ENCODE data around the gene INO80E. TPM values are rescaled to one million over a fixed set of nuclear protein-coding genes. Genes with fewer than 3 reads are reported as not detected.

INO80E gene
- total RNA-seq, 1 donor = 21.8 TPM

Other genes starting within 250 kb of the INO80E start
- not detected for gene ZG16, start 218.0 kb upstream of the INO80E start, total RNA-seq
- gene KIF22, start 205.5 kb upstream of the INO80E start, total RNA-seq = 73.8 TPM
- gene MAZ, start 189.7 kb upstream of the INO80E start, total RNA-seq = 711 TPM
- 0.27 TPM for gene PRRT2, start 184.0 kb upstream of the INO80E start, total RNA-seq
- 24.5 TPM for gene PAGR1, start 180.1 kb upstream of the INO80E start, total RNA-seq
- gene MVP, start 175.8 kb upstream of the INO80E start, total RNA-seq = 118 TPM
- 106 TPM for gene CDIPT, start 133.0 kb upstream of the INO80E start, total RNA-seq
- gene SEZ6L2, start 96.7 kb upstream of the INO80E start, total RNA-seq = 1.3 TPM
- gene ASPHD1, start 95.8 kb upstream of the INO80E start, total RNA-seq = 0.27 TPM
- gene KCTD13, start 70.0 kb upstream of the INO80E start, total RNA-seq = 11.3 TPM
- 64.6 TPM for gene TMEM219, start 34.2 kb upstream of the INO80E start, total RNA-seq
- 29.1 TPM for gene TAOK2, start 22.4 kb upstream of the INO80E start, total RNA-seq
- 9.4 TPM for gene HIRIP3, start 624 bp upstream of the INO80E start, total RNA-seq
- gene DOC2A, start 14.8 kb downstream of the INO80E start, total RNA-seq = 1.1 TPM
- gene C16orf92, start 27.0 kb downstream of the INO80E start, total RNA-seq = not detected
- 0.54 TPM for gene TLCD3B, start 35.0 kb downstream of the INO80E start, total RNA-seq
- gene ALDOA, start 69.5 kb downstream of the INO80E start, total RNA-seq = 666 TPM
- 215 TPM for gene PPP4C, start 79.8 kb downstream of the INO80E start, total RNA-seq
- gene TBX6, start 95.7 kb downstream of the INO80E start, total RNA-seq = 2.2 TPM
- gene YPEL3, start 100.0 kb downstream of the INO80E start, total RNA-seq = 63.6 TPM
- gene GDPD3, start 117.3 kb downstream of the INO80E start, total RNA-seq = 1.1 TPM
- 46.9 TPM for gene MAPK3, start 127.0 kb downstream of the INO80E start, total RNA-seq
- gene CORO1A, start 187.4 kb downstream of the INO80E start, total RNA-seq = 246 TPM
- gene BOLA2B, start 197.4 kb downstream of the INO80E start, total RNA-seq = 49.8 TPM
- gene SLX1A, start 197.6 kb downstream of the INO80E start, total RNA-seq = 59.2 TPM
- 12.1 TPM for gene SULT1A3, start 203.0 kb downstream of the INO80E start, total RNA-seq